ENCODE measurements around the gene RMI1. TPM values are rescaled to one million over a fixed set of nuclear protein-coding genes. Genes with fewer than 3 reads are reported as not detected.

Gene RMI1
- 3.4 and 5.6 TPM in 2 replicates for total RNA-seq

- peak; percentile 75 for DNase-seq (ENCODE audit: low read depth)
- TF ChIP-seq CTCF (conservative IDR thresholded peaks at IDR 0.05; ENCODE audit: low read depth, low read length): peak; percentile 21
- H3K4me3 ChIP-seq (ENCODE audit: low read depth, low read length): peak within 1 kb of the TSS; percentile 99
These were observed at the start of gene RMI1 for GRCh38 chr9:83980395-83981125. TSS of gene RMI1 (plus strand) at chr9:83980805. CDS start at chr9:84000987, 20,182 bp downstream.

GRCh38 chr9:83930881-83931280 lies 49.7 kb upstream of the RMI1 start:
- DNase-seq (ENCODE audit: low read depth): no peak

GRCh38 chr9:83932011-83932410 lies 48.6 kb upstream of the RMI1 start:
- no peak for TF ChIP-seq CTCF (conservative IDR thresholded peaks at IDR 0.05; ENCODE audit: low read depth, low read length)
- no peak for DNase-seq (ENCODE audit: low read depth)
- H3K4me3 ChIP-seq (ENCODE audit: low read depth, low read length): no peak overlapping the region

More at GRCh38 chr9:83930881-83931280, 49.7 kb upstream of the RMI1 start:
- TF ChIP-seq CTCF (conservative IDR thresholded peaks at IDR 0.05; ENCODE audit: low read depth, low read length): no peak
- H3K4me3 ChIP-seq (ENCODE audit: low read depth, low read length): no peak overlapping the region

- TF ChIP-seq CTCF (conservative IDR thresholded peaks at IDR 0.05; ENCODE audit: low read depth, low read length): no peak
- DNase-seq (ENCODE audit: low read depth): no peak
- H3K4me3 ChIP-seq (ENCODE audit: low read depth, low read length): no peak overlapping the region
These were observed 47.8 kb upstream of the RMI1 start for GRCh38 chr9:83932851-83933250.

- DNase-seq (ENCODE audit: low read depth): no peak
- TF ChIP-seq CTCF (conservative IDR thresholded peaks at IDR 0.05; ENCODE audit: low read depth, low read length): no peak
- no peak overlapping the region for H3K4me3 ChIP-seq (ENCODE audit: low read depth, low read length)
These were observed 46.8 kb upstream of the RMI1 start for GRCh38 chr9:83933790-83934189.

GRCh38 chr9:83934569-83935275 lies 45.9 kb upstream of the RMI1 start:
- H3K4me3 ChIP-seq (ENCODE audit: low read depth, low read length): no peak overlapping the region
- DNase-seq (ENCODE audit: low read depth): no peak
- no peak for TF ChIP-seq CTCF (conservative IDR thresholded peaks at IDR 0.05; ENCODE audit: low read depth, low read length)
